Measurements from ENCODE around the gene FILIP1. TPM values are rescaled to one million over a fixed set of nuclear protein-coding genes. Genes with fewer than 3 reads are reported as not detected.

FILIP1 gene
- total and polyA plus RNA-seq, 2 of the 8 experiments (the other 6 are each of a cell fraction or from before 2014, with no cell fraction given), result 2.4 to 5.7 TPM

GRCh38 chr6:75403563-75404080 is 90.0 kb downstream of the FILIP1 start:
- Histone ChIP-seq H4K91ac (replicated peaks; ENCODE audit: insufficient read length, low read length) (no peak overlapping the region), H2BK15ac (ENCODE audit: low read length) (no peak overlapping the region), H3K79me2 (ENCODE audit: control insufficient read depth in 1 of 2, insufficient read depth in 2 of 2, low read length in 2 of 2) (no peaks in the 10 kb centered on the region), H3K56ac (replicated peaks; ENCODE audit: insufficient read length, low read depth, low read length) (no peak overlapping the region), H3K36me3 (ENCODE audit: control insufficient read depth in 2 of 4, insufficient read depth in 4 of 4, low read length in 3 of 4) (no peaks in the 10 kb centered on the region), H3K79me1 (ENCODE audit: low read depth, low read length) (no peaks in the 10 kb centered on the region), H2BK12ac (ENCODE audit: low read depth, low read length) (no peak overlapping the region), H3K9me3 (ENCODE audit: insufficient read depth in 2 of 2, low read depth in 1 of 2, low read length in 1 of 2) (no peaks in the 10 kb centered on the region), H3K27me3 (replicated peaks in 1 of 4; ENCODE audit: control insufficient read depth in 3 of 4, extremely low read depth in 1 of 4, insufficient read depth in 3 of 4, low read length in 3 of 4) (no peaks in the 10 kb centered on the region; a peak in 1 of 7 replicates), H4K5ac (ENCODE audit: insufficient read length, low read depth, low read length) (no peak overlapping the region), H3K4me1 (replicated peaks in 1 of 4; ENCODE audit: control insufficient read depth in 3 of 4, insufficient read depth in 4 of 4, low read length in 3 of 4) (no peaks in the 10 kb centered on the region), H2BK20ac (ENCODE audit: low read length) (no peak overlapping the region), H2BK5ac (ENCODE audit: low read depth, low read length) (no peak overlapping the region), H3K4me2 (ENCODE audit: insufficient read depth in 1 of 2, low read depth in 2 of 2, low read length in 2 of 2) (no peak overlapping the region), H4K20me1 (replicated peaks in 1 of 2; ENCODE audit: control insufficient read depth in 1 of 2, insufficient read depth in 2 of 2, low read length in 2 of 2) (no peaks in the 10 kb centered on the region), H3K27ac (ENCODE audit: low read depth, low read length) (no peak overlapping the region), H4K8ac (ENCODE audit: extremely low read depth, insufficient read depth, low read length) (no peak overlapping the region), H3K4me3 (ENCODE audit: extremely low read depth in 1 of 4, insufficient read depth in 2 of 4, low read depth in 3 of 4, low read length in 4 of 4) (no peak overlapping the region), H3K23me2 (ENCODE audit: low read depth, low read length) (no peaks in the 10 kb centered on the region), H3K18ac (ENCODE audit: extremely low read depth, low read length) (no peak overlapping the region), H2AFZ (ENCODE audit: low read length) (no peak overlapping the region), H3K4ac (replicated peaks; ENCODE audit: insufficient read length, low read depth, low read length) (no peak overlapping the region), H3K14ac (ENCODE audit: insufficient read length) (no peak overlapping the region), H3K9ac (replicated peaks in 1 of 4; ENCODE audit: extremely low read depth in 1 of 4, low read depth in 3 of 4, low read length in 3 of 4) (no peak overlapping the region), H2AK5ac (ENCODE audit: low read depth, low read length) (no peak overlapping the region), H2BK120ac (replicated peaks; ENCODE audit: low read depth, low read length) (no peak overlapping the region), H3K23ac (ENCODE audit: insufficient read length) (no peak overlapping the region)
- 90% methylated on average over 3 of the region's 3 CpGs; no CpG with 5 or more reads in 1 of the 2 experiments for WGBS, 2 experiments (ENCODE audit: extremely low coverage in 1 of 2, insufficient coverage in 1 of 2, insufficient read length in 1 of 2, insufficient replicate concordance in 2 of 2, low coverage in 1 of 2, low lambda C conversion rate in 2 of 2, missing lambda C conversion rate in 1 of 2)
- ChIA-PET CTCF (ENCODE audit: partially characterized antibody) (interaction anchor here (1.1 to 1.7 kb wide), 3 partner anchors 10 to 35 kb away, joined by 3 to 9 read pairs (median 4); no protein-coding TSS in a partner anchor), POLR2A (ENCODE audit: partially characterized antibody) (no interaction called here)
- DNase-seq (ENCODE audit: low read depth in 1 of 2, low spot score in 2 of 2) (no peak), FAIRE-seq (no peak)
- TF ChIP-seq RFX5 (IDR thresholded peaks at IDR 0.05; ENCODE audit: borderline replicate concordance, low read depth, low read length) (no peak), TAF1 (IDR thresholded peaks at IDR 0.05; ENCODE audit: low read depth, low read length) (no peak), POLR2AphosphoS5 (IDR thresholded peaks at IDR 0.05; ENCODE audit: low read depth, low read length) (no peak), SRF (IDR thresholded peaks at IDR 0.05; ENCODE audit: low read depth, low read length) (no peak), SUZ12 (IDR thresholded peaks at IDR 0.05; ENCODE audit: low read length) (no peak), GTF2F1 (IDR thresholded peaks at IDR 0.05; ENCODE audit: borderline replicate concordance, low read depth, low read length) (no peak), CTCF (IDR thresholded peaks at IDR 0.05; ENCODE audit: control extremely low read depth in 1 of 3, insufficient read depth in 1 of 3, low read depth in 1 of 3, low read length in 3 of 3) (no peak), NANOG (IDR thresholded peaks at IDR 0.05; ENCODE audit: insufficient read depth, low read depth, low read length, poor library complexity, severe bottlenecking) (no peak), ZNF274 (IDR thresholded peaks at IDR 0.05; ENCODE audit: borderline replicate concordance, extremely low read depth, low read length) (no peak), BCL11A (IDR thresholded peaks at IDR 0.05; ENCODE audit: low read depth in 2 of 2, low read length in 2 of 2) (no peak), ASH2L (IDR thresholded peaks at IDR 0.05; ENCODE audit: low read length) (no peak), PHF8 (conservative IDR thresholded peaks at IDR 0.05; ENCODE audit: low read depth, low read length) (no peak)

Data from H1 (cell line).